Panc1 (cell line): ENCODE results near the gene SPARCL1.

ENCODE experiments used
- POLR2AphosphoS5 ChIP-seq: IDR thresholded peaks from 2 replicates; pipeline ENCODE4 v1.6.1; 2012; ENCODE audit warnings: mild to moderate bottlenecking, low read depth, low read length, moderate library complexity
- REST ChIP-seq, 2 experiments: IDR thresholded peaks; 2 replicates each; pipeline ENCODE4 v1.6.1; 2011 to 2012; ENCODE audit warnings: low read depth in 2 of 2, control low read depth in 1 of 2, low read length in 1 of 2, mild to moderate bottlenecking in 1 of 2, moderate library complexity in 1 of 2; ENCODE audit not compliant: insufficient read depth in 1 of 2
- SIN3A ChIP-seq: IDR thresholded peaks from 2 replicates; pipeline ENCODE4 v1.6.1; 2012; ENCODE audit warnings: low read depth, mild to moderate bottlenecking, low read length, moderate library complexity, borderline replicate concordance; ENCODE audit not compliant: insufficient read depth
- TCF7L2 ChIP-seq: IDR thresholded peaks from 2 replicates; pipeline ENCODE4 v1.6.1; 2011; ENCODE audit warnings: mild to moderate bottlenecking, low read depth, low read length, inconsistent platforms
- TF ChIP-seq, protein P1 (sequence below): fragments of 450-650 bp; IDR thresholded peaks from 2 replicates; pipeline ENCODE4 v1.5.1; 2017; ENCODE audit warnings: mild to moderate bottlenecking

DNA sequence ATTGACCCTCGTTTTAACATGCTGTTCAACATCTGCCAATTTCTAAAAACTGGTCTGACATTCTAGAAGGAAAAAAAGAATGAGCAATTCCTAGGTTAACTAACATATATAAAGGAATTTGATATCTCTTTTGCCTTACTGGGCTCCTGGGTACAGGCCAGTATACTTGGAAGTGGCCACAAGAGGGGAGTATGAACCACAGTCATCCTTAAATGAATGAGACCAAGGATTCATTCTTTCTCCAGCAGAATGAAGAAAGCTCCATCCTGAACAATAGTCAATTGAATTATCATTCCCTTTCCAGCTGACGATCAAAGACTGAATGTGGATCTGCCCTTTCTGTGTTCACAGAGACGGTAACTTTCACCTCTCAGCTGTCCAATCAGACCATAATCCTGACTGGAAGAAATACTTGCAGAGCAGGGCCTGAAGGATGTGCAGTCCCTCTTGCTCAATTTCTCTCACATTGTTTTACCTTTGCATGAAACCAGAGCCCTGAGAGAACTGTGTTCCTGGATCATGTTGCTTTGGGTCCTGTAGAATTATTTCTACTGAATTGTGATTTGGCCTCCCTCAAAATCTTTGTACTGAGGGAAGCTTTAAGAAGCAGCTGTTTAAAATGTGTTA is 14.8 kb upstream of the SPARCL1 start:
- TF ChIP-seq, protein P1, sequence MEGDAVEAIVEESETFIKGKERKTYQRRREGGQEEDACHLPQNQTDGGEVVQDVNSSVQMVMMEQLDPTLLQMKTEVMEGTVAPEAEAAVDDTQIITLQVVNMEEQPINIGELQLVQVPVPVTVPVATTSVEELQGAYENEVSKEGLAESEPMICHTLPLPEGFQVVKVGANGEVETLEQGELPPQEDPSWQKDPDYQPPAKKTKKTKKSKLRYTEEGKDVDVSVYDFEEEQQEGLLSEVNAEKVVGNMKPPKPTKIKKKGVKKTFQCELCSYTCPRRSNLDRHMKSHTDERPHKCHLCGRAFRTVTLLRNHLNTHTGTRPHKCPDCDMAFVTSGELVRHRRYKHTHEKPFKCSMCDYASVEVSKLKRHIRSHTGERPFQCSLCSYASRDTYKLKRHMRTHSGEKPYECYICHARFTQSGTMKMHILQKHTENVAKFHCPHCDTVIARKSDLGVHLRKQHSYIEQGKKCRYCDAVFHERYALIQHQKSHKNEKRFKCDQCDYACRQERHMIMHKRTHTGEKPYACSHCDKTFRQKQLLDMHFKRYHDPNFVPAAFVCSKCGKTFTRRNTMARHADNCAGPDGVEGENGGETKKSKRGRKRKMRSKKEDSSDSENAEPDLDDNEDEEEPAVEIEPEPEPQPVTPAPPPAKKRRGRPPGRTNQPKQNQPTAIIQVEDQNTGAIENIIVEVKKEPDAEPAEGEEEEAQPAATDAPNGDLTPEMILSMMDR, result peak; percentile 71
- TF ChIP-seq TCF7L2 (no peak), POLR2AphosphoS5 (no peak), REST (IDR thresholded peaks at IDR 0.05; ENCODE audit: insufficient read depth in 1 of 2, low read depth in 2 of 2, low read length in 1 of 2) (no peak), SIN3A (no peak)
